Activated T-cell treated with anti-CD3 and anti-CD28 coated beads, Interleukin-2, amount 50 U/mL, for 24 hours (primary cell): ENCODE measurements around the gene ANKRD16.
"Not testable (repeated sequence)": the region's sequence is repeated elsewhere in the genome, so short reads cannot be mapped to it uniquely, and the experiment has no call there.

ENCODE experiments used
- DNase-seq: peaks from one replicate; pipeline ENCODE4 v3.0.0-alpha.2; 2020
- H3K27ac Mint-ChIP-seq: 2 replicates; pipeline ENCODE4 v1.8.0; 2020; ENCODE audit warnings: mild to moderate bottlenecking, mixed read lengths
- H3K27me3 Mint-ChIP-seq: 2 replicates; pipeline ENCODE4 v1.8.0; 2020; ENCODE audit warnings: mixed read lengths
- H3K36me3 Mint-ChIP-seq: 2 replicates; pipeline ENCODE4 v1.8.0; 2020; ENCODE audit warnings: low read depth, mixed read lengths
- H3K4me1 Mint-ChIP-seq: 2 replicates; pipeline ENCODE4 v1.8.0; 2020; ENCODE audit warnings: low read depth, mixed read lengths
- H3K4me3 Mint-ChIP-seq: 2 replicates; pipeline ENCODE4 v1.8.0; 2020; ENCODE audit warnings: mild to moderate bottlenecking, moderate library complexity, mixed read lengths
- H3K9me3 Mint-ChIP-seq: 2 replicates; pipeline ENCODE4 v1.8.0; 2020; ENCODE audit warnings: mixed read lengths

Gene ANKRD16

GRCh38 chr10:5913736-5914135, 24.0 kb upstream of the ANKRD16 start:
- Mint-ChIP-seq H3K36me3 (peaks cover 96% of the 10 kb centered on the region), H3K4me3 (no peak overlapping the region), H3K4me1 (no peaks in the 10 kb centered on the region), H3K27me3 (no peaks in the 10 kb centered on the region), H3K27ac (no peak overlapping the region), H3K9me3 (no peaks in the 10 kb centered on the region)
- DNase-seq = no peak

GRCh38 chr10:5911670-5912069, 22.0 kb upstream of the ANKRD16 start:
- no peak for DNase-seq
- Mint-ChIP-seq H3K4me3 (no peak overlapping the region), H3K4me1 (peaks cover 4% of the 10 kb centered on the region), H3K27ac (no peak overlapping the region), H3K36me3 (peaks cover 94% of the 10 kb centered on the region), H3K27me3 (no peaks in the 10 kb centered on the region), H3K9me3 (no peaks in the 10 kb centered on the region)

GRCh38 chr10:5910323-5911100, 20.8 kb upstream of the ANKRD16 start:
- Mint-ChIP-seq H3K4me1 (peaks cover 10% of the 10 kb centered on the region), H3K4me3 (no peak overlapping the region), H3K9me3 (no peaks in the 10 kb centered on the region), H3K27me3 (no peaks in the 10 kb centered on the region), H3K36me3 (peaks cover 94% of the 10 kb centered on the region), H3K27ac (no peak overlapping the region)
- no peak for DNase-seq

- H3K4me3 Mint-ChIP-seq, H3K27ac Mint-ChIP-seq, H3K27me3 Mint-ChIP-seq, H3K9me3 Mint-ChIP-seq, DNase-seq: not testable (repeated sequence)
- peaks cover 83% of the 10 kb centered on the region for H3K36me3 Mint-ChIP-seq
- peaks cover 18% of the 10 kb centered on the region for H3K4me1 Mint-ChIP-seq
Observed at GRCh38 chr10:5908676-5909075, 19.0 kb upstream of the ANKRD16 start.

GRCh38 chr10:5906651-5907050, 17.0 kb upstream of the ANKRD16 start:
- Mint-ChIP-seq H3K4me1 (peaks cover 23% of the 10 kb centered on the region), H3K27me3 (no peaks in the 10 kb centered on the region), H3K36me3 (peaks cover 73% of the 10 kb centered on the region), H3K9me3 (no peaks in the 10 kb centered on the region), H3K27ac (no peak overlapping the region), H3K4me3 (no peak overlapping the region)
- DNase-seq = no peak

- H3K36me3 Mint-ChIP-seq = peaks cover 66% of the 10 kb centered on the region
- no peak for DNase-seq
- no peaks in the 10 kb centered on the region for H3K9me3 Mint-ChIP-seq
- H3K27ac Mint-ChIP-seq = peak overlapping the region; percentile 10
- no peak overlapping the region for H3K4me3 Mint-ChIP-seq
- peaks cover 24% of the 10 kb centered on the region for H3K4me1 Mint-ChIP-seq
- no peaks in the 10 kb centered on the region for H3K27me3 Mint-ChIP-seq
Observed at GRCh38 chr10:5905854-5906507, 16.3 kb upstream of the ANKRD16 start.

- Mint-ChIP-seq H3K4me3 (no peak overlapping the region), H3K36me3 (peaks cover 55% of the 10 kb centered on the region), H3K4me1 (peaks cover 27% of the 10 kb centered on the region), H3K27ac (peak overlapping the region; percentile 74), H3K27me3 (no peaks in the 10 kb centered on the region), H3K9me3 (no peaks in the 10 kb centered on the region)
- no peak for DNase-seq
Observed at GRCh38 chr10:5904227-5904626, 14.5 kb upstream of the ANKRD16 start.

- no peak for DNase-seq
- Mint-ChIP-seq H3K27me3 (no peaks in the 10 kb centered on the region), H3K4me1 (peaks cover 28% of the 10 kb centered on the region), H3K36me3 (peaks cover 54% of the 10 kb centered on the region), H3K27ac (no peak overlapping the region), H3K4me3 (no peak overlapping the region), H3K9me3 (no peaks in the 10 kb centered on the region)
Observed at GRCh38 chr10:5903563-5903962, 13.9 kb upstream of the ANKRD16 start.

- DNase-seq = no peak
- peaks cover 51% of the 10 kb centered on the region for H3K36me3 Mint-ChIP-seq
- peaks cover 4% of the 10 kb centered on the region for H3K9me3 Mint-ChIP-seq
- no peak overlapping the region for H3K4me3 Mint-ChIP-seq
- H3K4me1 Mint-ChIP-seq = peaks cover 26% of the 10 kb centered on the region
- H3K27me3 Mint-ChIP-seq = no peaks in the 10 kb centered on the region
- H3K27ac Mint-ChIP-seq = no peak overlapping the region
Observed at GRCh38 chr10:5902511-5903274, 13.0 kb upstream of the ANKRD16 start.

GRCh38 chr10:5900247-5900646, 10.6 kb upstream of the ANKRD16 start:
- no peak overlapping the region for H3K4me3 Mint-ChIP-seq
- H3K27me3 Mint-ChIP-seq = no peaks in the 10 kb centered on the region
- H3K27ac Mint-ChIP-seq = no peak overlapping the region
- H3K4me1 Mint-ChIP-seq = peaks cover 35% of the 10 kb centered on the region
- peaks cover 7% of the 10 kb centered on the region for H3K9me3 Mint-ChIP-seq
- DNase-seq = no peak
- peaks cover 54% of the 10 kb centered on the region for H3K36me3 Mint-ChIP-seq

GRCh38 chr10:5898163-5898562, 8.5 kb upstream of the ANKRD16 start:
- H3K27ac Mint-ChIP-seq = no peak overlapping the region

GRCh38 chr10:5897504-5897903, 7.8 kb upstream of the ANKRD16 start:
- Mint-ChIP-seq H3K27ac (no peak overlapping the region), H3K4me3 (no peak overlapping the region), H3K36me3 (peaks cover 65% of the 10 kb centered on the region), H3K27me3 (no peaks in the 10 kb centered on the region), H3K9me3 (peaks cover 7% of the 10 kb centered on the region), H3K4me1 (peaks cover 46% of the 10 kb centered on the region)
- no peak for DNase-seq

More at GRCh38 chr10:5898163-5898562, 8.5 kb upstream of the ANKRD16 start:
- Mint-ChIP-seq H3K4me1 (peaks cover 42% of the 10 kb centered on the region), H3K4me3 (no peak overlapping the region), H3K9me3 (peaks cover 7% of the 10 kb centered on the region), H3K27me3 (no peaks in the 10 kb centered on the region), H3K36me3 (peaks cover 63% of the 10 kb centered on the region)
- DNase-seq = no peak

GRCh38 chr10:5897053-5897340, 7.3 kb upstream of the ANKRD16 start:
- H3K9me3 Mint-ChIP-seq = peaks cover 7% of the 10 kb centered on the region
- H3K4me3 Mint-ChIP-seq = no peak overlapping the region
- H3K27ac Mint-ChIP-seq = no peak overlapping the region
- peaks cover 70% of the 10 kb centered on the region for H3K36me3 Mint-ChIP-seq
- H3K27me3 Mint-ChIP-seq = no peaks in the 10 kb centered on the region
- DNase-seq = no peak
- peaks cover 51% of the 10 kb centered on the region for H3K4me1 Mint-ChIP-seq

GRCh38 chr10:5896208-5897052, 6.7 kb upstream of the ANKRD16 start:
- H3K4me1 Mint-ChIP-seq = peaks cover 53% of the 10 kb centered on the region
- H3K9me3 Mint-ChIP-seq = peaks cover 7% of the 10 kb centered on the region
- peak overlapping the region; percentile 70 for H3K27ac Mint-ChIP-seq
- peaks cover 72% of the 10 kb centered on the region for H3K36me3 Mint-ChIP-seq
- DNase-seq = no peak
- H3K4me3 Mint-ChIP-seq = no peak overlapping the region
- no peaks in the 10 kb centered on the region for H3K27me3 Mint-ChIP-seq
